GM19397 (cell line): ENCODE data around the gene BCL7B.
"Not testable (repeated sequence)": the region's sequence is repeated elsewhere in the genome, so short reads cannot be mapped to it uniquely, and the experiment has no call there.

Experiments
- ATAC-seq: cut with Tn5 transposase; IDR thresholded peaks from one replicate; pipeline ENCODE4 v1.9.1; 2021; ENCODE audit warnings: mild to moderate bottlenecking, moderate library complexity; ENCODE audit not compliant: unreplicated experiment

The BCL7B gene

GRCh38 chr7:73557397-73558257 is at the start of gene BCL7B:
BCL7B (minus strand) TSS chr7:73557690; CDS start chr7:73557578, 112 bp downstream.
- peak; percentile 66 for ATAC-seq

GRCh38 chr7:73605601-73606220 is 48.2 kb upstream of the BCL7B start:
- no peak for ATAC-seq

GRCh38 chr7:73602721-73603651 is 45.5 kb upstream of the BCL7B start:
- no peak for ATAC-seq

- ATAC-seq, result no peak
Measured at GRCh38 chr7:73599916-73600315, 42.4 kb upstream of the BCL7B start.

GRCh38 chr7:73599151-73599882 is 41.8 kb upstream of the BCL7B start:
- no peak for ATAC-seq

- no peak for ATAC-seq
Measured at GRCh38 chr7:73597978-73598782, 40.7 kb upstream of the BCL7B start.

GRCh38 chr7:73596191-73597065 is 38.9 kb upstream of the BCL7B start:
- ATAC-seq, result no peak

- no peak for ATAC-seq
Measured at GRCh38 chr7:73595358-73595757, 37.9 kb upstream of the BCL7B start.

GRCh38 chr7:73593207-73594045 is 35.9 kb upstream of the BCL7B start:
- ATAC-seq, result no peak

- no peak for ATAC-seq
Measured at GRCh38 chr7:73586911-73587310, 29.4 kb upstream of the BCL7B start.

GRCh38 chr7:73585196-73585595 is 27.7 kb upstream of the BCL7B start:
- ATAC-seq, result no peak

- ATAC-seq, result no peak
Measured at GRCh38 chr7:73582664-73583202, 25.2 kb upstream of the BCL7B start.

GRCh38 chr7:73581006-73581405 is 23.5 kb upstream of the BCL7B start:
- not testable (repeated sequence) for ATAC-seq

GRCh38 chr7:73578342-73579128 is 21.0 kb upstream of the BCL7B start, which contains the start of gene TBL2:
TBL2 (minus strand) TSS chr7:73578579; CDS start chr7:73578549, 30 bp downstream.
- ATAC-seq, result peak; percentile 87

GRCh38 chr7:73577627-73578341 is 20.3 kb upstream of the BCL7B start:
- peak; percentile 16 for ATAC-seq

- ATAC-seq, result no peak
Measured at GRCh38 chr7:73573791-73574190, 16.3 kb upstream of the BCL7B start.
